HG02763 (cell line): ENCODE data around the gene SP3.

ENCODE experiments used
- ATAC-seq: cut with Tn5 transposase; IDR thresholded peaks from one replicate; pipeline ENCODE4 v1.9.1; 2021; ENCODE audit warnings: mild to moderate bottlenecking, moderate library complexity; ENCODE audit not compliant: unreplicated experiment

SP3 gene

GRCh38 chr2:173997269-173997668, 32.1 kb upstream of the SP3 start:
- peak; percentile 85 for ATAC-seq

DNA sequence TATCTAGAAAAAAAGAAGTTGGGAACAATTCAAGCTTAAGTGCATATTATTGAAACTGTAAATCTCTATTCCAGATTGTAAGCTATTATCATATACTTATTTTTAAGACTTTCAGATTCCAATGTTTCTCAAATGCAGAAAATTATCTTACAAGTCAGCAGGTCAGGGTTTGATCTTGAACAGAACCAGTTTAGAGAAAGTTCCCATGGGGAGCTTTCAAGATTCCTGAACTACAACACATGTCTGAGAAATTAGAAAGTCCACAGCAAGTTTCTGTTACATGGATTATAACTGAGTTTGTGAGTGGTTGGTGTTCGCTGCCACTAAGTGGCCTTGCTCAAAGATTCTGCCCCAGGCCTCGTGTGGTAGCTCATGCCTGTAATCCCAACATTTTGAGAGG, 31.6 kb upstream of the SP3 start:
- ATAC-seq: no peak

- ATAC-seq: no peak
Observed at GRCh38 chr2:173993459-173993858, 28.3 kb upstream of the SP3 start.

GRCh38 chr2:173991856-173992588, 26.8 kb upstream of the SP3 start:
- no peak for ATAC-seq

GRCh38 chr2:173990970-173991819, 26.0 kb upstream of the SP3 start:
- peak; percentile 73 for ATAC-seq

DNA sequence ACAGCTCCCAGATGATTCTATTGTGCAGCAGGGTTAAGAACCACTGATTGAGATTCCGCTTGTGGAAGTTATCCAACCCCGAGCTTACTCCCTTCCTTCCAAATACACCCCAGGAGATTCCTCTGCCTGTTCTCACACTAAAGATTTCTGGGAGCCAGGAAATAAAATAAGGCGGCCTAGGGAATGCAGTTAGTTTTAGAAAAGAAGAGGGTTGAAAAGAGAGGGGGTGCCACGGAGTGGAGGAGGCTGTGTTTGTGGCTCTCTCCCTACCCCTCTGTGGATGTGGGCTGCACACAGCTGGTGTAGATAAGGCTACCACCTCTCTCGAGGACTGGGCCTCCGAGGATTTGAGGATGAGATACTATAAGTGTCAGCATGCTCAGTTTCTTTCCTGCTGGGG, 25.1 kb upstream of the SP3 start:
- no peak for ATAC-seq

- ATAC-seq: no peak
Observed at GRCh38 chr2:173989884-173990215, 24.7 kb upstream of the SP3 start.

GRCh38 chr2:173989160-173989883, 24.1 kb upstream of the SP3 start:
- no peak for ATAC-seq

- ATAC-seq: no peak
Observed at GRCh38 chr2:173986805-173987204, 21.6 kb upstream of the SP3 start.

DNA sequence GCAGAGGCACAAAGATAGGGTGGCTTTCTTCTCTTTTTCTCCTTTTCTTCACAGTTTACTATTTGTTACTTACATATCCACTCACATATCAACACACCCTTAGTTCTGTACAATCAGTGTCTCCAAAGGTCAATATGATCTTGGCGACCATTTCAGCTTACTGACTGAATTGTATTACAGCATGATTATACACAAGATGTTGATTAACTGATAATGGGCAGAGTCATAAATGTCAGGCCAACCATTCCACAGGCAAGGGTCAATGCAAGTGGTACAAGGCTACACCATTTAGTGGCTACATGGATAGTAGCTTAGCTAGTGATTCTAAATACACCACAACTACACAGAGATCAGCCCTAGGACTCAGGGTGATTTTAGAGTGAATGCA, 20.4 kb upstream of the SP3 start:
- no peak for ATAC-seq

GRCh38 chr2:173984866-173985604, 19.9 kb upstream of the SP3 start:
- ATAC-seq: no peak

GRCh38 chr2:173983391-173983871, 18.3 kb upstream of the SP3 start:
- ATAC-seq: no peak

DNA sequence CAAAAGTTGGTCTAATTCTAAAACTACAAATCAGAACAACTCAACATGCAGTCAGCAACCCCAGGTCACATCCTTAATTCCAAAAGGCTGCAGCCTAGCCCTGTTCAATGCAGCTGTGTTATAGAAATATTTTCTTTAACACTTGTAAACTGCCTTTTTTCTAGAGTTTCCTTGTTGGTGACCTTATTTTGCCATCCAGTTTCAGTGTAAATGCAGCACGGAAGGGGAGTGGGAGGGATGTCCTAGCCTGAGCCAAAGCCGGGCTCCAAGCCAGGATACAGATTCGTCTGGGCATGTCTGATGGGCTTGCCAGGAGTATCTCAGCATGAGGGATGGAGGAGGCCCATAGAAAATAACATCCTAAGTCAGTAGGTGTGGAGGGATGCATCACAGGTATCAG, 17.7 kb upstream of the SP3 start:
- no peak for ATAC-seq

DNA sequence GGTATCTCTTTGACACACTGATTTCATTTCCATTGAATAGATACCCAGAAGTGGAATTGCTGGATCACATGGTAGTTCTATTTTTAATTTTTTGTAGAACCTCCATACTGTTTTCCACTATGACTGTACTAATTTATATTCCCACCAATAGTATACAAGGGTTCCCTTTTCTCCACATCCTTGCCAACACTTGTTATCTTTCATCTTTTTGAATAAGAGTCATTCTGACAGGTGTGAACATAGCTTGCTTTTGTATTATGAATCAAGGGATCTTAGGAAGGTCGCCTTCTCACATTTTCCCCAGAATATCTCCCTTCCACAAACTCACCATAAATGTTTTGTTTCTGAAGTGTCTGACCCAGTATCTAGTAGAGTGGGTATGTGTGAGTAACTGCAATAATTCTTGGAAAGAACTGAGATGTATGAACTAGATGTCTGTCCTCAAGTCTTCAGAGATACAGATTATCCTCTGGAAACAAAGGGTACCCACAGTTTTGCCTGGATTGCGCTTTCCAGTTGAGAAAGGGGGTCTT, 17.1 kb upstream of the SP3 start:
- ATAC-seq: no peak

DNA sequence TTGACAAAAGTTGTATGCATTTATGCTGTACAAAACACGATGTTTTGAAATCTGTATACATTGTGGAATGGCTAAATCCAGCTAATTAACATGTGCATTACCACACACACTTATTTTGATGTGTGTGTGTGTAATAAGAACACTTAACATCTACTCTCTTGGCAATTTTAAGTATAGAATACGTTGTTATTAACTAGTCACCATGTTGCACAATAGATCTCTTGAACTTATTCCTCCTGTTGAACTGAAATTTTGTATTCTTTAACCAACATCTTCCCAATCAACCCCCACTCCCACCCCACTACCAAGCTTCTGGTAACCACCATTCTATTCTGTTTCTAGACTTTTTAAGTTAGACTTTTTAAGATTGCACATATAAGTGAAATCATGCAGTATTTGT, 16.3 kb upstream of the SP3 start:
- no peak for ATAC-seq

DNA sequence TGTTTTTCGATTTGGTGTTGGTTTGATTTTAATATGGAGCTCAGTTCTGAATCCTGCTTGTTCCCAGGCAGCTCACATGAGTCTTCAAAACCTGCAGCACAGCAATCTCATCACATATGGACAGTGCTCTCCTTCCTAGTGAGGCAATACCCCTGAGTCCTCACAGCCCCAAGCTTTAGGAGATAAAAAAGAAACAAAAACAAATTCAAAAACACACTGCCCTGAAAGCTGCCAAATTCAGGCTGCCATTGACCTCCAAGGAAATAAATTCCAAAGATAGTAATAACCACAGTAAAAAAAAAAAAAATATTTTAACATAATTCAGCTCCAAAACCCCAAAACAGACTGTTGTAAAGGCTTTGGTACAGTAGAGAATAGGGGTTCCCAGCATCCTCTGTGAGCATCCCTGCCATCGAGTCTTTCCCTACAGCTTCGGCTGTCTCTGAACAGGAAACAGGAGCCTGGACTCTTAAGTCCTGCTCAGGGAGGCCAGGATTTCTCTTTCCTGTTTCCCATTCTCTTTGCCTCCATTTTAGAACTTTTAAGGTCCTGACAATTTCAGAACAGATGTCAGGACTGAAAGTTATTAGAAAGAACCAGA, 14.7 kb upstream of the SP3 start:
- no peak for ATAC-seq

DNA sequence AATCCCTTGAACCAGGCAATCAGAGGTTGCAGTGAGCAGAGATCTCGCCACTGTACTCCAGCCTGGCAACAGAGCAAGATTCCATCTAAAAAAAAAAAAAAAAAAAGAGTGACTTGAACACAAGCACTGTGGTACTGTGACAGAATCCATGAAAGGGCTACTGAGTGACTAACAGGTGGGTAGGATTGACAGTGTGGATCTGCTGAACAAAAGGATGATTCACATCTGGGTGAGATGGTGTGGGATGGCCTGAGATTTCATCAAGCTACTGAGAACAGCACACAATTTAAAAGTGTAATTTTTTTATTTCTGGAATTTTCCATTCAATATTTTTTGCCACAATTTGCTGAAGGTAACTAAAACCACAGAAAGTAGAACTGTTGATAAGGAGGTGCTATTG, 13.3 kb upstream of the SP3 start:
- no peak for ATAC-seq

DNA sequence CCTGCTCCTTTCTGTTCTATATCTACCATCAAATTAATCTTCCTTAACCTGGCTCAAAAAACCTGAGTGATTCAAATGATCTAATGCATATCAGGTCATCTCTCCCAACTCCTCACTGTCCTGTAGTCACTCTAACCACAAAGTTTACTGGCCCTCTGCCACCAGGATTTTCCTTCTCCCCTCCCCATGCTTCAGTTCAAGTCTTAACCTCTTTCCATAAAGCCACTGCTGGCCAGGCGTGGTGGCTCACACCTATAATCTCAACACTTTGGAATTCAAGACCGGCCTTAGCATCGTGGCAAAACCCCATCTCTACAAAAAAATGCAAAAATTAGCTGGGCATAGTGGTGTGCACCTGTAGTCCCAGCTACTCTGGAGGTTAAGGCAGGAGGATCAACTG, 7.5 kb upstream of the SP3 start:
- no peak for ATAC-seq

DNA sequence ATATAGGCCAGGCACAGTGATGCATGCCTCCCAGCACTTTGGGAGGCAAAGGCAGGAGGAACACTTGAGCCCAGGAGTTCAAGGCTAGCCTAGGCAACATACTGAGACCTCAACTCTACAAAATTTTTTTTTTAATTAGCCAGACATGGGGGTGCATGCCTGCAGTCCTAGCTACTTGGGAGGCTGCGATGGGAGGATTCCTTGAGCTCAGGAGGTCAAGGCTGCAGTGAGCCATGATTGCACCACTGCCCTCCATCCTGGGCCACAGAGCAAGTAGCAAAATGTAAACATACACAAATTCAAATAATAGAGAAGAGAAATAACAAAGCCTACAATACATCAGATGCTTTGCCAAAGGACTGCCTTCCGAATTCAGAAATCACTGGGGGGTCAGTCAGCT, 7.0 kb upstream of the SP3 start:
- ATAC-seq: no peak

DNA sequence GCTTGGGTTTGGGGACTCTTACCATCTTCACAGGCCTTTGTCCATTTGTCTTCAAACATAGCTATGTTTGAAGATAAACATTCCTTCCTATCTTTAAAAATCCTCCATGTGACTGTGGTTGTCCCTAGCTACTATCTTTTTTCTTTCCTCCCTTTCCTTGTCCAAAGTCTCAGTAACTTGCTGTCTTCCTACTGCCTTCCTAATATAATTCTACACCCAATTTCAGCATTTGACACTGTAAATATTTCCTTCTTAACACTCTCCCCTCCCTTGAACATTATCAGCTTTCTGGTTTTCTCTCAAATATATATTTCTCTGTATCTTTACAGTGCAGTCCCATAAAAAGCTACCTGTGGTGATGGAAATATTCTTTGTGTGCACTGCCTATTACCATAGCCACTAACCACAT, 5.3 kb upstream of the SP3 start:
- no peak for ATAC-seq
